Vagina (tissue), 2 donors: ENCODE measurements around the gene MYO3B.

Source experiments
- CTCF ChIP-seq, 3 experiments: fragments of 450-650 bp in 2 of 3; fragments of 200-600 bp in 1 of 3; sonication (generic) in 1 of 3; IDR thresholded peaks; one replicate each; pipeline ENCODE4 v1.5.1; 2017 to 2019; ENCODE audit warnings: antibody characterized with exemption in 3 of 3, mild to moderate bottlenecking in 2 of 3, moderate library complexity in 2 of 3
- POLR2A ChIP-seq, 2 donors: fragments of 450-650 bp; IDR thresholded peaks; one replicate each; pipeline ENCODE4 v1.6.1; 2017; ENCODE audit warnings: antibody characterized with exemption in 2 of 2, mild to moderate bottlenecking in 2 of 2, moderate library complexity in 2 of 2
- POLR2AphosphoS5 ChIP-seq, 2 donors: sonication (generic); formaldehyde crosslinking; IDR thresholded peaks; one replicate each; pipeline ENCODE4 v1.9.0; 2017; ENCODE audit warnings: antibody characterized with exemption in 2 of 2, mild to moderate bottlenecking in 2 of 2, low read depth in 1 of 2; ENCODE audit not compliant: insufficient read depth in 1 of 2

- TF ChIP-seq POLR2A (IDR thresholded peaks at IDR 0.05) (no peak), CTCF (IDR thresholded peaks at IDR 0.05) (no peak), POLR2AphosphoS5 (IDR thresholded peaks at IDR 0.05; ENCODE audit: insufficient read depth in 1 of 2, low read depth in 1 of 2) (no peak)
These were observed 25.5 kb upstream of the MYO3B start for GRCh38 chr2:170152421-170152820.
